HEK293T (cell line): ENCODE data around the gene PIK3AP1.

ENCODE experiments used
- ARNT ChIP-seq: fragments of 450-650 bp; IDR thresholded peaks from 2 replicates; pipeline ENCODE4 v1.6.1; 2017; ENCODE audit warnings: mild to moderate bottlenecking
- BHLHE40 ChIP-seq: fragments of 450-650 bp; IDR thresholded peaks from 2 replicates; pipeline ENCODE4 v1.6.1; 2016; ENCODE audit warnings: mild to moderate bottlenecking, moderate library complexity, borderline replicate concordance
- ELF4 ChIP-seq: fragments of 450-650 bp; IDR thresholded peaks from 2 replicates; pipeline ENCODE4 v1.6.1; 2017; ENCODE audit warnings: antibody characterized with exemption
- FOXA1 ChIP-seq: fragments of 450-650 bp; IDR thresholded peaks from 2 replicates; pipeline ENCODE4 v1.6.1; 2016; ENCODE audit warnings: mild to moderate bottlenecking
- FOXK2 ChIP-seq: fragments of 450-650 bp; IDR thresholded peaks from 2 replicates; pipeline ENCODE4 v1.6.1; 2016; ENCODE audit warnings: mild to moderate bottlenecking
- FOXM1 ChIP-seq: fragments of 450-650 bp; IDR thresholded peaks from 2 replicates; pipeline ENCODE4 v1.6.1; 2017; ENCODE audit warnings: mild to moderate bottlenecking, borderline replicate concordance
- HDGF ChIP-seq: fragments of 450-650 bp; IDR thresholded peaks from 2 replicates; pipeline ENCODE4 v1.6.1; 2017; ENCODE audit warnings: antibody characterized with exemption, borderline replicate concordance
- LEF1 ChIP-seq: fragments of 450-650 bp; IDR thresholded peaks from 2 replicates; pipeline ENCODE4 v1.6.1; 2017; ENCODE audit warnings: mild to moderate bottlenecking, borderline replicate concordance
- NFRKB ChIP-seq: fragments of 450-650 bp; IDR thresholded peaks from 2 replicates; pipeline ENCODE4 v1.6.1; 2016; ENCODE audit warnings: mild to moderate bottlenecking, moderate library complexity
- SP1 ChIP-seq: fragments of 450-650 bp; IDR thresholded peaks from 2 replicates; pipeline ENCODE4 v1.6.1; 2017
- SUZ12 ChIP-seq: fragments of 450-650 bp; IDR thresholded peaks from 2 replicates; pipeline ENCODE4 v1.6.1; 2016; ENCODE audit warnings: mild to moderate bottlenecking
- TARDBP ChIP-seq: fragments of 450-650 bp; IDR thresholded peaks from 2 replicates; pipeline ENCODE4 v1.6.1; 2016
- ZNF384 ChIP-seq: fragments of 450-650 bp; IDR thresholded peaks from 2 replicates; pipeline ENCODE4 v1.6.1; 2016
- TF ChIP-seq, protein P1 (sequence below): fragments of 450-650 bp; IDR thresholded peaks from 2 replicates; pipeline ENCODE4 v1.6.1; 2016

DNA sequence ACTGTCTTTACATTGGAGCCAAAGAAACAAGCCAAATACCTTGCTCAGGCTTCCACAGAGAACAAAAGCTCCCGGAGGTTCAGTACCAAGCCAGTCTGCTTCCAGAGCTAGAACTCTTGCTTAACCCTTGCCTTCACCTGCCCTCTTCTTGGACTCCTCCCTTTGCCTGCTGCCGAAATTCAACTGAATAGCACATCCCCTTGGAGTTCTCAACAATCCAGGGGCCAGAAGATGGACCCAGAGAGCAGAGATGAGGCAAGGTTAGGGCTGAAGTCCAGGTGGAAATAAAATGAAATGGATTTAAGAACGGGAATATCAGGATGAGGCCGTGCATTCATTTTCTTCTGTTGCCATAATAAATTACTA, 876 bp upstream of the PIK3AP1 start:
- TF ChIP-seq FOXM1: no peak
- TF ChIP-seq, protein P1, sequence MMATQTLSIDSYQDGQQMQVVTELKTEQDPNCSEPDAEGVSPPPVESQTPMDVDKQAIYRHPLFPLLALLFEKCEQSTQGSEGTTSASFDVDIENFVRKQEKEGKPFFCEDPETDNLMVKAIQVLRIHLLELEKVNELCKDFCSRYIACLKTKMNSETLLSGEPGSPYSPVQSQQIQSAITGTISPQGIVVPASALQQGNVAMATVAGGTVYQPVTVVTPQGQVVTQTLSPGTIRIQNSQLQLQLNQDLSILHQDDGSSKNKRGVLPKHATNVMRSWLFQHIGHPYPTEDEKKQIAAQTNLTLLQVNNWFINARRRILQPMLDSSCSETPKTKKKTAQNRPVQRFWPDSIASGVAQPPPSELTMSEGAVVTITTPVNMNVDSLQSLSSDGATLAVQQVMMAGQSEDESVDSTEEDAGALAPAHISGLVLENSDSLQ: no peak
- no peak for TF ChIP-seq BHLHE40
- TF ChIP-seq FOXA1: no peak
- TF ChIP-seq SUZ12: no peak
- no peak for TF ChIP-seq FOXK2
- TF ChIP-seq SP1: no peak
- TF ChIP-seq NFRKB: no peak
- TF ChIP-seq TARDBP: no peak
- TF ChIP-seq ARNT: no peak
- TF ChIP-seq ELF4: no peak
- no peak for TF ChIP-seq ZNF384
- no peak for TF ChIP-seq HDGF
- TF ChIP-seq LEF1: no peak
